NCI-H226 (cell line): Measurements from ENCODE around the gene EPM2AIP1.
"Not testable (repeated sequence)": the region's sequence is repeated elsewhere in the genome, so short reads cannot be mapped to it uniquely, and the experiment has no call there.

Experiments used
- DNase-seq: peaks from one replicate; pipeline ENCODE4 v3.0.0-alpha.2; 2015

The EPM2AIP1 gene

GRCh38 chr3:36992806-36993325 is at the start of gene EPM2AIP1:
EPM2AIP1 (minus strand) TSS chr3:36993131; CDS start chr3:36993077, 54 bp downstream.
- DNase-seq = no peak

- not testable (repeated sequence) for DNase-seq
Measured at GRCh38 chr3:37042712-37043111, 49.8 kb upstream of the EPM2AIP1 start.

- DNase-seq = no peak
Measured at GRCh38 chr3:37041546-37042195, 48.7 kb upstream of the EPM2AIP1 start.

GRCh38 chr3:37040231-37040630 is 47.3 kb upstream of the EPM2AIP1 start:
- no peak for DNase-seq

GRCh38 chr3:37039161-37039846 is 46.4 kb upstream of the EPM2AIP1 start:
- no peak for DNase-seq

GRCh38 chr3:37037352-37037751 is 44.4 kb upstream of the EPM2AIP1 start:
- no peak for DNase-seq

GRCh38 chr3:37032961-37033360 is 40.0 kb upstream of the EPM2AIP1 start:
- DNase-seq = no peak

GRCh38 chr3:37031096-37031682 is 38.3 kb upstream of the EPM2AIP1 start:
- no peak for DNase-seq

GRCh38 chr3:37030588-37030987 is 37.7 kb upstream of the EPM2AIP1 start:
- no peak for DNase-seq

- no peak for DNase-seq
Measured at GRCh38 chr3:37029516-37030163, 36.7 kb upstream of the EPM2AIP1 start.

- no peak for DNase-seq
Measured at GRCh38 chr3:37029111-37029510, 36.2 kb upstream of the EPM2AIP1 start.

GRCh38 chr3:37028329-37028728 is 35.4 kb upstream of the EPM2AIP1 start:
- no peak for DNase-seq

- no peak for DNase-seq
Measured at GRCh38 chr3:37026851-37027250, 33.9 kb upstream of the EPM2AIP1 start.

GRCh38 chr3:37025561-37026335 is 32.8 kb upstream of the EPM2AIP1 start:
- DNase-seq = no peak

- DNase-seq = no peak
Measured at GRCh38 chr3:37024820-37025405, 32.0 kb upstream of the EPM2AIP1 start.

- no peak for DNase-seq
Measured at GRCh38 chr3:37024092-37024491, 31.2 kb upstream of the EPM2AIP1 start.

- no peak for DNase-seq
Measured at GRCh38 chr3:37017683-37018082, 24.8 kb upstream of the EPM2AIP1 start.

GRCh38 chr3:37016903-37017302 is 24.0 kb upstream of the EPM2AIP1 start:
- no peak for DNase-seq

GRCh38 chr3:37015642-37016041 is 22.7 kb upstream of the EPM2AIP1 start:
- DNase-seq = no peak

- DNase-seq = no peak
Measured at GRCh38 chr3:37014620-37015019, 21.7 kb upstream of the EPM2AIP1 start.

- peak; percentile 100 for DNase-seq
Measured at GRCh38 chr3:36993326-36994283, 674 bp upstream of the EPM2AIP1 start, which contains the start of gene MLH1. MLH1 (plus strand) TSS chr3:36993518; CDS start chr3:36993548, 30 bp downstream.
